PC-3 (cell line): ENCODE measurements around the gene KIF18A.

ENCODE experiments used
- EZH2 ChIP-seq: fragments of 300-600 bp; sonication (generic); IDR thresholded peaks from one replicate; pipeline ENCODE4 v1.6.1; 2017; ENCODE audit warnings: antibody characterized with exemption, mild to moderate bottlenecking, low read length; ENCODE audit not compliant: unreplicated experiment
- EZH2phosphoT487 ChIP-seq: fragments of 300-600 bp; sonication (generic); IDR thresholded peaks from 2 replicates; pipeline ENCODE4 v1.6.1; 2018; ENCODE audit warnings: mild to moderate bottlenecking, antibody characterized with exemption, low read length, borderline replicate concordance
- TF ChIP-seq, protein P1 (sequence below): fragments of 300-600 bp; sonication (generic); conservative IDR thresholded peaks from 2 replicates; pipeline ENCODE4 v1.5.1; 2017; ENCODE audit warnings: antibody characterized with exemption, low read depth, mild to moderate bottlenecking, low read length

DNA sequence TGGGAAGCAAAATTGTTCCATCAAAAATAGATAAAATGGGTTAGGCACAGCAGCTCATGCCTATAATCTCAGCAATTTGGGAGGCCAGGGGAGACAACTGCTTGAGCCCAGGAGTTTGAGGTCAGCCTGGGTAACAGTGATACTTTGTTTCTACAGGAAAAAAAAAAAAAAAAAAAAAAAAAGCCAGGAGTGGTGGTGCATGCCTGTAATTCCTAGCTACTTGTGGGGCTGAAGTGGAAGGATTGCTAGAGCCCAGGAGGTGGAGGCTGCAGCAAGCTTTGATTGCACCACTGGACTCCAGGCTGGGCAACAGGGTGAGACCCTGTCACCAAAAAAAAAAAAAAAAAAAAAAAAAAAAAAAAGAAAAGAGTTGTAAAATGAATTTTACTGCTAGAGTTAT lies 49.6 kb downstream of the KIF18A start:
- TF ChIP-seq, protein P1, sequence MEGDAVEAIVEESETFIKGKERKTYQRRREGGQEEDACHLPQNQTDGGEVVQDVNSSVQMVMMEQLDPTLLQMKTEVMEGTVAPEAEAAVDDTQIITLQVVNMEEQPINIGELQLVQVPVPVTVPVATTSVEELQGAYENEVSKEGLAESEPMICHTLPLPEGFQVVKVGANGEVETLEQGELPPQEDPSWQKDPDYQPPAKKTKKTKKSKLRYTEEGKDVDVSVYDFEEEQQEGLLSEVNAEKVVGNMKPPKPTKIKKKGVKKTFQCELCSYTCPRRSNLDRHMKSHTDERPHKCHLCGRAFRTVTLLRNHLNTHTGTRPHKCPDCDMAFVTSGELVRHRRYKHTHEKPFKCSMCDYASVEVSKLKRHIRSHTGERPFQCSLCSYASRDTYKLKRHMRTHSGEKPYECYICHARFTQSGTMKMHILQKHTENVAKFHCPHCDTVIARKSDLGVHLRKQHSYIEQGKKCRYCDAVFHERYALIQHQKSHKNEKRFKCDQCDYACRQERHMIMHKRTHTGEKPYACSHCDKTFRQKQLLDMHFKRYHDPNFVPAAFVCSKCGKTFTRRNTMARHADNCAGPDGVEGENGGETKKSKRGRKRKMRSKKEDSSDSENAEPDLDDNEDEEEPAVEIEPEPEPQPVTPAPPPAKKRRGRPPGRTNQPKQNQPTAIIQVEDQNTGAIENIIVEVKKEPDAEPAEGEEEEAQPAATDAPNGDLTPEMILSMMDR = no peak
- TF ChIP-seq EZH2 (no peak), EZH2phosphoT487 (no peak)
